Liver (tissue), 3 donors: ENCODE data around the gene ING5.

Experiments
- CTCF ChIP-seq: fragments of 150-350 bp; IDR thresholded peaks from 2 replicates; pipeline ENCODE4 v1.5.1; 2017; ENCODE audit warnings: improper control_type of control experiment, low read depth, low read length; ENCODE audit not compliant: missing input control
- HNF4G ChIP-seq: IDR thresholded peaks from 2 replicates; pipeline ENCODE4 v1.6.1; 2016; ENCODE audit warnings: antibody characterized with exemption
- JUND ChIP-seq, 2 donors: IDR thresholded peaks; 2 replicates each; pipeline ENCODE4 v1.6.1; 2016; ENCODE audit warnings: antibody characterized with exemption in 2 of 2
- RAD21 ChIP-seq, 2 donors: IDR thresholded peaks; 2 replicates each; pipeline ENCODE4 v1.6.1; 2016; ENCODE audit warnings: antibody characterized with exemption in 2 of 2, mild to moderate bottlenecking in 2 of 2
- RXRA ChIP-seq, 2 donors: IDR thresholded peaks; 2 replicates each; pipeline ENCODE4 v1.6.1; 2017 to 2018; ENCODE audit warnings: antibody characterized with exemption in 2 of 2, mild to moderate bottlenecking in 1 of 2
- YY1 ChIP-seq: IDR thresholded peaks from 2 replicates; pipeline ENCODE4 v1.6.1; 2016; ENCODE audit warnings: antibody characterized with exemption, mild to moderate bottlenecking
- TF ChIP-seq, protein P1 (sequence below): IDR thresholded peaks from 2 replicates; pipeline ENCODE4 v1.6.1; 2016; ENCODE audit warnings: antibody characterized with exemption
- TF ChIP-seq, protein P2 (sequence below): IDR thresholded peaks from 2 replicates; pipeline ENCODE4 v1.6.1; 2016; ENCODE audit warnings: antibody characterized with exemption
- donor health status: healthy.
- donor health status: healthy.

- TF ChIP-seq, protein P1, sequence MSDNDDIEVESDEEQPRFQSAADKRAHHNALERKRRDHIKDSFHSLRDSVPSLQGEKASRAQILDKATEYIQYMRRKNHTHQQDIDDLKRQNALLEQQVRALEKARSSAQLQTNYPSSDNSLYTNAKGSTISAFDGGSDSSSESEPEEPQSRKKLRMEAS: no peak
- TF ChIP-seq CTCF: no peak
- no peak for TF ChIP-seq YY1
- no peak for TF ChIP-seq HNF4G
- no peak for TF ChIP-seq RXRA (IDR thresholded peaks at IDR 0.05)
- TF ChIP-seq, protein P2, sequence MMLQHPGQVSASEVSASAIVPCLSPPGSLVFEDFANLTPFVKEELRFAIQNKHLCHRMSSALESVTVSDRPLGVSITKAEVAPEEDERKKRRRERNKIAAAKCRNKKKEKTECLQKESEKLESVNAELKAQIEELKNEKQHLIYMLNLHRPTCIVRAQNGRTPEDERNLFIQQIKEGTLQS: no peak
- no peak for TF ChIP-seq RAD21 (IDR thresholded peaks at IDR 0.05)
- TF ChIP-seq JUND (IDR thresholded peaks at IDR 0.05): no peak
These were observed 28.0 kb downstream of the ING5 start for GRCh38 chr2:241729868-241730267.
